Panc1 (cell line): ENCODE results near the gene BRSK1. TPM values are rescaled to one million over a fixed set of nuclear protein-coding genes. Genes with fewer than 3 reads are reported as not detected.

ENCODE experiments used
- ATAC-seq: fragments of 200-7000 bp; cut with Tn5 transposase; 2 replicates; pipeline ENCODE4 v1.9.1; 2020; ENCODE audit warnings: mild to moderate bottlenecking, moderate library complexity
- BruUV-seq: library from RNA; stranded (reverse); fragments of 400-500 nt; replicated peaks from 2 replicates; lab custom pipeline; 2021; lab: Mats Ljungman, UMichigan
- CTCF ChIA-PET: fragments of 300-600 bp; sonication (Branson Sonifier 250); formaldehyde crosslinking; loops from one replicate; lab custom pipeline; 2022; ENCODE audit warnings: antibody characterized with exemption; lab: Charles Lee
- POLR2A ChIA-PET: fragments of 300-600 bp; sonication (Branson Sonifier 250); formaldehyde crosslinking; loops from one replicate; lab custom pipeline; 2022; ENCODE audit warnings: antibody characterized with exemption; lab: Charles Lee
- DNase-seq: peaks from one replicate; pipeline ENCODE4 v3.0.0-alpha.2; 2010; ENCODE audit warnings: low read depth, low spot score
- H3K27ac ChIP-seq: 2 replicates; pipeline ENCODE4 v1.5.1; 2011; ENCODE audit warnings: mild to moderate bottlenecking, low read length, inconsistent platforms
- H3K27me3 ChIP-seq: fragments of 200-500 bp; sonication (Bioruptor generic); 2 replicates; pipeline ENCODE4 v1.6.0; 2014; ENCODE audit warnings: low read length, inconsistent platforms; ENCODE audit not compliant: control insufficient read depth, insufficient read depth
- H3K36me3 ChIP-seq: fragments of 200-500 bp; sonication (Bioruptor generic); 2 replicates; pipeline ENCODE4 v1.5.1; 2014; ENCODE audit warnings: inconsistent platforms, mild to moderate bottlenecking, low read length, moderate library complexity; ENCODE audit not compliant: control insufficient read depth, insufficient read depth
- H3K4me1 ChIP-seq: 2 replicates; pipeline ENCODE4 v1.5.1; 2011; ENCODE audit warnings: inconsistent platforms, mild to moderate bottlenecking, low read length, moderate library complexity; ENCODE audit not compliant: control insufficient read depth, insufficient read depth
- H3K4me3 ChIP-seq, 2 experiments: 2 replicates each; pipeline ENCODE4 v1.5.1; 2011 to 2012; ENCODE audit warnings: low read depth in 2 of 2, low read length in 2 of 2, mild to moderate bottlenecking in 2 of 2, inconsistent platforms in 1 of 2, moderate library complexity in 1 of 2
- H3K9me3 ChIP-seq: fragments of 200-500 bp; sonication (Bioruptor generic); 2 replicates; pipeline ENCODE4 v1.5.1; 2014; ENCODE audit warnings: low read depth, mild to moderate bottlenecking, inconsistent platforms, low read length, moderate library complexity; ENCODE audit not compliant: control insufficient read depth, insufficient read depth
- CTCF ChIP-seq: fragments of 450-650 bp; IDR thresholded peaks from 2 replicates; pipeline ENCODE4 v1.5.1; 2017; ENCODE audit warnings: mild to moderate bottlenecking
- POLR2AphosphoS5 ChIP-seq: IDR thresholded peaks from 2 replicates; pipeline ENCODE4 v1.6.1; 2012; ENCODE audit warnings: mild to moderate bottlenecking, low read depth, low read length, moderate library complexity
- REST ChIP-seq, 2 experiments: IDR thresholded peaks; 2 replicates each; pipeline ENCODE4 v1.6.1; 2011 to 2012; ENCODE audit warnings: low read depth in 2 of 2, control low read depth in 1 of 2, low read length in 1 of 2, mild to moderate bottlenecking in 1 of 2, moderate library complexity in 1 of 2; ENCODE audit not compliant: insufficient read depth in 1 of 2
- SIN3A ChIP-seq: IDR thresholded peaks from 2 replicates; pipeline ENCODE4 v1.6.1; 2012; ENCODE audit warnings: low read depth, mild to moderate bottlenecking, low read length, moderate library complexity, borderline replicate concordance; ENCODE audit not compliant: insufficient read depth
- TCF7L2 ChIP-seq: IDR thresholded peaks from 2 replicates; pipeline ENCODE4 v1.6.1; 2011; ENCODE audit warnings: mild to moderate bottlenecking, low read depth, low read length, inconsistent platforms
- in situ Hi-C: cut with HindIII; loops from 2 replicates; pipeline ENCODE4 v1.10.0; 2016; ENCODE audit warnings: low sequenced_read_pairs, low pct_unique_long_range_greater_than_20kb
- intact Hi-C: fragments of 100-400 bp; cut with micrococcal nuclease; formaldehyde crosslinking; loops from one replicate; pipeline ENCODE4 v1.10.0; 2022; ENCODE audit not compliant: unreplicated experiment
- total RNA-seq: library from RNA; stranded (reverse); gene quantifications from one replicate; pipeline ENCODE4 v1.2.1, GENCODE V29; 2021; ENCODE audit not compliant: unreplicated experiment

The BRSK1 gene
- total RNA-seq, 1 experiment from 2014 or later: 7.9 TPM

- Histone ChIP-seq H3K27me3 (no peaks in the 10 kb centered on the region), H3K27ac (no peak overlapping the region), H3K36me3 (peaks cover 17% of the 10 kb centered on the region; the same call in 1 of the 2 replicates), H3K4me3 (no peak overlapping the region), H3K4me1 (0 out of 2 replicates have a peak, but pooled peaks cover 2% of the 10 kb centered on the region), H3K9me3 (no peaks in the 10 kb centered on the region)
- intact Hi-C loops (no loop called here), in situ Hi-C loops (no loop called here)
- BruUV-seq: no TSS peak
- ChIA-PET CTCF (no interaction called here), POLR2A (interaction anchor here (0.7 kb wide), 1 partner anchor 37 kb away, joined by 5 read pairs; no protein-coding TSS in a partner anchor)
- ATAC-seq (no peak), DNase-seq (no peak)
- no peak for TF ChIP-seq SIN3A
- TF ChIP-seq TCF7L2: no peak
- TF ChIP-seq POLR2AphosphoS5: no peak
- no peak for TF ChIP-seq CTCF
- no peak for TF ChIP-seq REST (IDR thresholded peaks at IDR 0.05; ENCODE audit: insufficient read depth in 1 of 2, low read depth in 2 of 2, low read length in 1 of 2)
Observed at GRCh38 chr19:55242517-55242916, 41.3 kb upstream of the BRSK1 start.

GRCh38 chr19:55244004-55244680 lies 39.7 kb upstream of the BRSK1 start:
- intact Hi-C loops (no loop called here), in situ Hi-C loops (no loop called here)
- BruUV-seq: TSS peak; percentile 49
- TF ChIP-seq REST (IDR thresholded peaks at IDR 0.05; ENCODE audit: insufficient read depth in 1 of 2, low read depth in 2 of 2, low read length in 1 of 2) (no peak), CTCF (no peak), SIN3A (no peak)
- Histone ChIP-seq H3K27me3 (no peaks in the 10 kb centered on the region), H3K4me3 (no peak overlapping the region), H3K36me3 (peaks cover 15% of the 10 kb centered on the region; the same call in 1 of the 2 replicates), H3K27ac (no peak overlapping the region), H3K9me3 (no peaks in the 10 kb centered on the region), H3K4me1 (peaks cover 9% of the 10 kb centered on the region; the same call in 1 of the 2 replicates)
- ATAC-seq: no peak
- ChIA-PET CTCF (no interaction called here), POLR2A (no interaction called here)
- no peak for DNase-seq
